A549 (cell line): Measurements from ENCODE around the gene VPS35L. TPM values are rescaled to one million over a fixed set of nuclear protein-coding genes. Genes with fewer than 3 reads are reported as not detected.

Experiments used
- ATAC-seq, 2 experiments: fragments of 200-7000 bp in 1 of 2; fragments of >200 bp in 1 of 2; cut with Nextera tagmentation in 1 of 2; cut with Tn5 transposase in 1 of 2; 3 replicates each; pipeline versions ENCODE4 v1.8.0 to v1.9.1; 2018 to 2020; ENCODE audit warnings: mild to moderate bottlenecking in 1 of 2, moderate library complexity in 1 of 2
- CTCF ChIA-PET: fragments of 300-600 bp; sonication (Branson Sonifier 250); formaldehyde crosslinking; extraction: SDS; loops from one replicate; lab custom pipeline; 2021; ENCODE audit warnings: antibody characterized with exemption, inconsistent platforms; lab: Yijun Ruan, JAX
- POLR2A ChIA-PET: fragments of 350-600 bp; formaldehyde crosslinking; extraction: SDS; loops from one replicate; lab custom pipeline; 2021; ENCODE audit warnings: antibody characterized with exemption, inconsistent platforms; lab: Yijun Ruan, JAX
- DNase-seq, 2 experiments: peaks; one replicate each; pipeline versions ENCODE4 v3.0.0 to v3.0.0-alpha.2; 2011 to 2016; ENCODE audit warnings: low read depth in 1 of 2, low spot score in 1 of 2
- FAIRE-seq: peaks from 2 replicates; lab custom pipeline; 2011; peaks lifted over from hg19 to GRCh38; lab: Jason Lieb, UNC
- H3K27ac ChIP-seq, 2 experiments: fragments of >200 bp; sonication (Bioruptor Twin); formaldehyde crosslinking; 3 replicates each; pipeline ENCODE4 v1.5.1; 2016 to 2017
- H3K4me1 ChIP-seq: fragments of >200 bp; sonication (Bioruptor Twin); formaldehyde crosslinking; 3 replicates; pipeline ENCODE4 v1.6.1; 2016
- H3K4me2 ChIP-seq: fragments of >200 bp; sonication (Bioruptor Twin); formaldehyde crosslinking; 3 replicates; pipeline ENCODE4 v1.6.1; 2016
- H3K4me3 ChIP-seq: fragments of >200 bp; sonication (Bioruptor Twin); formaldehyde crosslinking; 3 replicates; pipeline ENCODE4 v1.5.1; 2016
- H3K9me3 ChIP-seq: fragments of >200 bp; sonication (Bioruptor Twin); formaldehyde crosslinking; 3 replicates; pipeline ENCODE4 v1.6.1; 2016
- CHD4 ChIP-seq: fragments of 200-600 bp; sonication (generic); IDR thresholded peaks from 2 replicates; pipeline ENCODE4 v1.6.1; 2016; ENCODE audit warnings: antibody characterized with exemption, mild to moderate bottlenecking, borderline replicate concordance
- FOSL2 ChIP-seq, 2 experiments: fragments of 450-650 bp in 1 of 2; fragments of >200 bp in 1 of 2; sonication (Bioruptor Twin) in 1 of 2; formaldehyde crosslinking; IDR thresholded peaks; 2 replicates each; pipeline versions ENCODE4 v1.5.0 to v1.6.1; 2016 to 2020; ENCODE audit warnings: mild to moderate bottlenecking in 1 of 2, moderate library complexity in 1 of 2
- FOXS1 ChIP-seq: fragments of 250-450 bp; sonication (Bioruptor Pico); IDR thresholded peaks from 2 replicates; pipeline ENCODE4 v1.5.0; 2020; ENCODE audit warnings: mild to moderate bottlenecking, moderate library complexity
- HDAC2 ChIP-seq: fragments of 200-600 bp; sonication (generic); IDR thresholded peaks from 2 replicates; pipeline ENCODE4 v1.6.1; 2016
- HEYL ChIP-seq: fragments of 250-450 bp; sonication (Bioruptor Pico); IDR thresholded peaks from 2 replicates; pipeline ENCODE4 v1.8.0; 2021; ENCODE audit warnings: mild to moderate bottlenecking, moderate library complexity
- HOXA7 ChIP-seq: fragments of 250-450 bp; sonication (Bioruptor Pico); IDR thresholded peaks from 2 replicates; pipeline ENCODE4 v1.5.0; 2020; ENCODE audit warnings: mild to moderate bottlenecking, moderate library complexity
- HOXB5 ChIP-seq: fragments of 250-450 bp; sonication (Bioruptor Pico); IDR thresholded peaks from 2 replicates; pipeline ENCODE4 v1.5.0; 2020; ENCODE audit warnings: mild to moderate bottlenecking, moderate library complexity
- JUNB ChIP-seq: fragments of >200 bp; sonication (Bioruptor Twin); formaldehyde crosslinking; IDR thresholded peaks from 2 replicates; pipeline ENCODE4 v1.6.1; 2016
- MYC ChIP-seq: IDR thresholded peaks from 2 replicates; pipeline ENCODE4 v1.6.1; 2012; ENCODE audit warnings: mild to moderate bottlenecking, inconsistent platforms, low read length, improper control_type of control experiment, borderline replicate concordance
- NR3C1 ChIP-seq: fragments of >200 bp; sonication (Bioruptor Twin); formaldehyde crosslinking; IDR thresholded peaks from 3 replicates; pipeline ENCODE4 v1.6.1; 2017
- POLR2AphosphoS2 ChIP-seq: conservative IDR thresholded peaks from 2 replicates; pipeline ENCODE4 v1.6.1; 2012; ENCODE audit warnings: low read length, improper control_type of control experiment, inconsistent platforms
- RARB ChIP-seq: fragments of 250-450 bp; sonication (Bioruptor Pico); IDR thresholded peaks from 2 replicates; pipeline ENCODE4 v1.8.0; 2021; ENCODE audit warnings: mild to moderate bottlenecking, moderate library complexity
- RFX5 ChIP-seq: fragments of 450-650 bp; IDR thresholded peaks from 2 replicates; pipeline ENCODE4 v1.7.1; 2014; ENCODE audit warnings: antibody characterized with exemption, mild to moderate bottlenecking, moderate library complexity
- SMC3 ChIP-seq: fragments of >200 bp; sonication (Bioruptor Twin); formaldehyde crosslinking; IDR thresholded peaks from 3 replicates; pipeline ENCODE4 v1.6.1; 2018; ENCODE audit warnings: inconsistent platforms
- TFCP2L1 ChIP-seq: fragments of 250-450 bp; sonication (Bioruptor Pico); IDR thresholded peaks from 2 replicates; pipeline ENCODE4 v1.5.0; 2021; ENCODE audit warnings: mild to moderate bottlenecking
- ZSCAN20 ChIP-seq: fragments of 250-450 bp; sonication (Bioruptor Pico); IDR thresholded peaks from 2 replicates; pipeline ENCODE4 v1.8.0; 2022; ENCODE audit warnings: mild to moderate bottlenecking, moderate library complexity
- WGBS: methylation state at CpG from one replicate; pipeline ENCODE4 v1.1.6; 2017; ENCODE audit errors: missing lambda C conversion rate; 5-methylcytosine and 5-hydroxymethylcytosine counted together
- polyA plus RNA-seq, 4 experiments: library from polyadenylated mRNA; depleted of rRNA in 3 of 4; stranded (reverse); fragments of >200 nt; fragmentation: RNase III in 1 of 4; extraction: RNeasy Plus Mini Kit Qiagen cat#74134 plus additional on column Dnase treatment in 1 of 4; gene quantifications; 2 replicates in 3 of 4; 3 replicates in 1 of 4; pipeline ENCODE4 v1.2.3, GENCODE V29; 2011 to 2017
- TF ChIP-seq, protein P1 (sequence below): fragments of 450-650 bp; IDR thresholded peaks from 2 replicates; pipeline ENCODE4 v1.6.1; 2014; ENCODE audit warnings: antibody characterized with exemption
- TF ChIP-seq, protein P2 (sequence below): fragments of >200 bp; sonication (Bioruptor Twin); formaldehyde crosslinking; IDR thresholded peaks from 2 replicates; pipeline ENCODE4 v1.6.1; 2016
- TF ChIP-seq, protein P3 (sequence below): fragments of >200 bp; sonication (Bioruptor Twin); formaldehyde crosslinking; IDR thresholded peaks from 3 replicates; pipeline ENCODE4 v1.5.1; 2016
- TF ChIP-seq, protein P4 (sequence below): fragments of 250-450 bp; sonication (Bioruptor Pico); IDR thresholded peaks from 2 replicates; pipeline ENCODE4 v1.5.0; 2020; ENCODE audit warnings: low read depth, mild to moderate bottlenecking, moderate library complexity
- TF ChIP-seq, protein P5 (sequence below): IDR thresholded peaks from 2 replicates; pipeline ENCODE4 v1.6.1; 2012; ENCODE audit warnings: low read depth, borderline replicate concordance
- TF ChIP-seq, protein P6 (sequence below): fragments of 250-450 bp; sonication (Bioruptor Pico); IDR thresholded peaks from 2 replicates; pipeline ENCODE4 v1.5.0; 2021; ENCODE audit warnings: mild to moderate bottlenecking, moderate library complexity, borderline replicate concordance
- TF ChIP-seq, protein P7 (sequence below): fragments of >200 bp; sonication (Bioruptor Twin); formaldehyde crosslinking; IDR thresholded peaks from 3 replicates; pipeline ENCODE4 v1.6.1; 2016

The VPS35L gene
- polyA plus RNA-seq, 2 of the 4 experiments (the other 2 are of a cell fraction), result 38.4 to 47.7 TPM

DNA sequence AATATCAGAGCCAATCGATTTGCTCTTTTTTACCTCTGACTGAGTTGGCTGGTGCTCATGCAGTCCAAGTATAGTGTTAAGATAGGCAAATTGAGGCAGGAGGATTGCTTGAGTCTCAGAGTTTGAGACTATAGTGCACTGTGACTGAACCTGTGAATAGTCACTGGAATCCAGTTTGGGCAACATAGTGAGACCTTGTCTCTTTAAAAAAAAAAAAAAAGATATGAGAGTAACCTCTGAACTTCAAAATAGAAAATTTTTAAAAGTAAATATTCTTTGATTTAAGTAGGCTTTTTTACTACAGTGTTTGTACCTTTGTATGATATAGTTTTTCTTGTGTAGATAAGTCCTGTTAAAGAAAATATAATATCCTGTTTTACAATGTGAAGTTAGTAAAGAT, 28.3 kb upstream of the VPS35L start:
- POLR2A ChIA-PET, result no interaction called here
- DNase-seq (no peak), FAIRE-seq (no peak), ATAC-seq (no peak)
- Histone ChIP-seq H3K4me3 (no peak overlapping the region), H3K4me1 (peaks cover 22% of the 10 kb centered on the region), H3K4me2 (no peak overlapping the region), H3K27ac (no peak overlapping the region), H3K9me3 (no peaks in the 10 kb centered on the region)
- WGBS, result 69% methylated on average over 1 of the region's 1 CpG
- TF ChIP-seq TFCP2L1 (no peak), RFX5 (no peak), HOXA7 (CRISPR knock-in tag) (no peak), HOXB5 (CRISPR knock-in tag) (no peak)
- CTCF ChIA-PET, result interaction anchor here (1.2 kb wide), 1 partner anchor 24 kb away, joined by 5 read pairs; no protein-coding TSS in a partner anchor

DNA sequence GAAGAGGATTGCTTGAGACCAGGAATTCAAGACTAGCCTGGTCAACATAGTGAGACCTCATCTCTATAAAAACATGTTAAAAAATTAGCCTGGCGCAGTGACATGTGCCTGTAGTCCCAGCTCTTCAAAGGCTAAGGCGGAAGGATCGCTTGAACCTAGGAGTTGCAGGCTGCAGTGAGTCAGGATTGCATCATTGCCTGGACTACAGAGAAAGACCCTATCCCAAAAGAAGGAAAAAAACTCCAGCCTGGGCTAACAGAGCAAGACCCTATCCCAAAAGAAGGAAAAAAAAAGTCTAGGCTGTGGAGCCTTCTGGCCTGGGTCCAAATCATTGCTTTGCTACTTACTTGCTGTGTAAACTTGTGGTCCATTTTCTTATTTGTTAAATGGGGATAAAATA, 26.8 kb upstream of the VPS35L start:
- H3K27ac ChIP-seq, result no peak overlapping the region
- ChIA-PET CTCF (interaction anchor here (2.3 kb wide), 1 partner anchor 25 kb away, joined by 6 read pairs; no protein-coding TSS in a partner anchor), POLR2A (no interaction called here)
- TF ChIP-seq, protein P1, sequence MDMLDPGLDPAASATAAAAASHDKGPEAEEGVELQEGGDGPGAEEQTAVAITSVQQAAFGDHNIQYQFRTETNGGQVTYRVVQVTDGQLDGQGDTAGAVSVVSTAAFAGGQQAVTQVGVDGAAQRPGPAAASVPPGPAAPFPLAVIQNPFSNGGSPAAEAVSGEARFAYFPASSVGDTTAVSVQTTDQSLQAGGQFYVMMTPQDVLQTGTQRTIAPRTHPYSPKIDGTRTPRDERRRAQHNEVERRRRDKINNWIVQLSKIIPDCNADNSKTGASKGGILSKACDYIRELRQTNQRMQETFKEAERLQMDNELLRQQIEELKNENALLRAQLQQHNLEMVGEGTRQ, result no peak
- TF ChIP-seq FOSL2 (IDR thresholded peaks at IDR 0.05) (no peak), FOSL2 (CRISPR knock-in tag; IDR thresholded peaks at IDR 0.05) (no peak), SMC3 (no peak), RARB (CRISPR knock-in tag) (no peak), HDAC2 (no peak), JUNB (no peak), ZSCAN20 (CRISPR knock-in tag) (no peak), POLR2AphosphoS2 (no peak), FOXS1 (CRISPR knock-in tag) (no peak), NR3C1 (no peak), CHD4 (no peak), HEYL (CRISPR knock-in tag) (no peak), MYC (no peak), HOXA7 (CRISPR knock-in tag) (no peak)
- TF ChIP-seq, protein P2, sequence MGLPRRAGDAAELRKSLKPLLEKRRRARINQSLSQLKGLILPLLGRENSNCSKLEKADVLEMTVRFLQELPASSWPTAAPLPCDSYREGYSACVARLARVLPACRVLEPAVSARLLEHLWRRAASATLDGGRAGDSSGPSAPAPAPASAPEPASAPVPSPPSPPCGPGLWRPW, result no peak
- TF ChIP-seq, protein P3, sequence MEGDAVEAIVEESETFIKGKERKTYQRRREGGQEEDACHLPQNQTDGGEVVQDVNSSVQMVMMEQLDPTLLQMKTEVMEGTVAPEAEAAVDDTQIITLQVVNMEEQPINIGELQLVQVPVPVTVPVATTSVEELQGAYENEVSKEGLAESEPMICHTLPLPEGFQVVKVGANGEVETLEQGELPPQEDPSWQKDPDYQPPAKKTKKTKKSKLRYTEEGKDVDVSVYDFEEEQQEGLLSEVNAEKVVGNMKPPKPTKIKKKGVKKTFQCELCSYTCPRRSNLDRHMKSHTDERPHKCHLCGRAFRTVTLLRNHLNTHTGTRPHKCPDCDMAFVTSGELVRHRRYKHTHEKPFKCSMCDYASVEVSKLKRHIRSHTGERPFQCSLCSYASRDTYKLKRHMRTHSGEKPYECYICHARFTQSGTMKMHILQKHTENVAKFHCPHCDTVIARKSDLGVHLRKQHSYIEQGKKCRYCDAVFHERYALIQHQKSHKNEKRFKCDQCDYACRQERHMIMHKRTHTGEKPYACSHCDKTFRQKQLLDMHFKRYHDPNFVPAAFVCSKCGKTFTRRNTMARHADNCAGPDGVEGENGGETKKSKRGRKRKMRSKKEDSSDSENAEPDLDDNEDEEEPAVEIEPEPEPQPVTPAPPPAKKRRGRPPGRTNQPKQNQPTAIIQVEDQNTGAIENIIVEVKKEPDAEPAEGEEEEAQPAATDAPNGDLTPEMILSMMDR, result no peak
- TF ChIP-seq, protein P4, sequence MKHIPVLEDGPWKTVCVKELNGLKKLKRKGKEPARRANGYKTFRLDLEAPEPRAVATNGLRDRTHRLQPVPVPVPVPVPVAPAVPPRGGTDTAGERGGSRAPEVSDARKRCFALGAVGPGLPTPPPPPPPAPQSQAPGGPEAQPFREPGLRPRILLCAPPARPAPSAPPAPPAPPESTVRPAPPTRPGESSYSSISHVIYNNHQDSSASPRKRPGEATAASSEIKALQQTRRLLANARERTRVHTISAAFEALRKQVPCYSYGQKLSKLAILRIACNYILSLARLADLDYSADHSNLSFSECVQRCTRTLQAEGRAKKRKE (CRISPR knock-in tag), result no peak
- TF ChIP-seq, protein P5, sequence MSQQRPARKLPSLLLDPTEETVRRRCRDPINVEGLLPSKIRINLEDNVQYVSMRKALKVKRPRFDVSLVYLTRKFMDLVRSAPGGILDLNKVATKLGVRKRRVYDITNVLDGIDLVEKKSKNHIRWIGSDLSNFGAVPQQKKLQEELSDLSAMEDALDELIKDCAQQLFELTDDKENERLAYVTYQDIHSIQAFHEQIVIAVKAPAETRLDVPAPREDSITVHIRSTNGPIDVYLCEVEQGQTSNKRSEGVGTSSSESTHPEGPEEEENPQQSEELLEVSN, result no peak
- TF ChIP-seq, protein P6, sequence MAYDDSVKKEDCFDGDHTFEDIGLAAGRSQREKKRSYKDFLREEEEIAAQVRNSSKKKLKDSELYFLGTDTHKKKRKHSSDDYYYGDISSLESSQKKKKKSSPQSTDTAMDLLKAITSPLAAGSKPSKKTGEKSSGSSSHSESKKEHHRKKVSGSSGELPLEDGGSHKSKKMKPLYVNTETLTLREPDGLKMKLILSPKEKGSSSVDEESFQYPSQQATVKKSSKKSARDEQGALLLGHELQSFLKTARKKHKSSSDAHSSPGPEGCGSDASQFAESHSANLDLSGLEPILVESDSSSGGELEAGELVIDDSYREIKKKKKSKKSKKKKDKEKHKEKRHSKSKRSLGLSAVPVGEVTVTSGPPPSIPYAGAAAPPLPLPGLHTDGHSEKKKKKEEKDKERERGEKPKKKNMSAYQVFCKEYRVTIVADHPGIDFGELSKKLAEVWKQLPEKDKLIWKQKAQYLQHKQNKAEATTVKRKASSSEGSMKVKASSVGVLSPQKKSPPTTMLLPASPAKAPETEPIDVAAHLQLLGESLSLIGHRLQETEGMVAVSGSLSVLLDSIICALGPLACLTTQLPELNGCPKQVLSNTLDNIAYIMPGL, result no peak
- TF ChIP-seq, protein P7, sequence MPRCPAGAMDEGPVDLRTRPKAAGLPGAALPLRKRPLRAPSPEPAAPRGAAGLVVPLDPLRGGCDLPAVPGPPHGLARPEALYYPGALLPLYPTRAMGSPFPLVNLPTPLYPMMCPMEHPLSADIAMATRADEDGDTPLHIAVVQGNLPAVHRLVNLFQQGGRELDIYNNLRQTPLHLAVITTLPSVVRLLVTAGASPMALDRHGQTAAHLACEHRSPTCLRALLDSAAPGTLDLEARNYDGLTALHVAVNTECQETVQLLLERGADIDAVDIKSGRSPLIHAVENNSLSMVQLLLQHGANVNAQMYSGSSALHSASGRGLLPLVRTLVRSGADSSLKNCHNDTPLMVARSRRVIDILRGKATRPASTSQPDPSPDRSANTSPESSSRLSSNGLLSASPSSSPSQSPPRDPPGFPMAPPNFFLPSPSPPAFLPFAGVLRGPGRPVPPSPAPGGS, result no peak
- H3K9me3 ChIP-seq, result no peaks in the 10 kb centered on the region
- no peak for ATAC-seq
- no peak overlapping the region for H3K4me3 ChIP-seq
- FAIRE-seq, result no peak
- 90% methylated on average over 3 of the region's 3 CpGs for WGBS
- H3K4me2 ChIP-seq, result no peak overlapping the region
- DNase-seq, result no peak
- H3K4me1 ChIP-seq, result peaks cover 13% of the 10 kb centered on the region
